ENCODE data around the gene TNRC18. TPM values are rescaled to one million over a fixed set of nuclear protein-coding genes. Genes with fewer than 3 reads are reported as not detected.

The TNRC18 gene, protein sequence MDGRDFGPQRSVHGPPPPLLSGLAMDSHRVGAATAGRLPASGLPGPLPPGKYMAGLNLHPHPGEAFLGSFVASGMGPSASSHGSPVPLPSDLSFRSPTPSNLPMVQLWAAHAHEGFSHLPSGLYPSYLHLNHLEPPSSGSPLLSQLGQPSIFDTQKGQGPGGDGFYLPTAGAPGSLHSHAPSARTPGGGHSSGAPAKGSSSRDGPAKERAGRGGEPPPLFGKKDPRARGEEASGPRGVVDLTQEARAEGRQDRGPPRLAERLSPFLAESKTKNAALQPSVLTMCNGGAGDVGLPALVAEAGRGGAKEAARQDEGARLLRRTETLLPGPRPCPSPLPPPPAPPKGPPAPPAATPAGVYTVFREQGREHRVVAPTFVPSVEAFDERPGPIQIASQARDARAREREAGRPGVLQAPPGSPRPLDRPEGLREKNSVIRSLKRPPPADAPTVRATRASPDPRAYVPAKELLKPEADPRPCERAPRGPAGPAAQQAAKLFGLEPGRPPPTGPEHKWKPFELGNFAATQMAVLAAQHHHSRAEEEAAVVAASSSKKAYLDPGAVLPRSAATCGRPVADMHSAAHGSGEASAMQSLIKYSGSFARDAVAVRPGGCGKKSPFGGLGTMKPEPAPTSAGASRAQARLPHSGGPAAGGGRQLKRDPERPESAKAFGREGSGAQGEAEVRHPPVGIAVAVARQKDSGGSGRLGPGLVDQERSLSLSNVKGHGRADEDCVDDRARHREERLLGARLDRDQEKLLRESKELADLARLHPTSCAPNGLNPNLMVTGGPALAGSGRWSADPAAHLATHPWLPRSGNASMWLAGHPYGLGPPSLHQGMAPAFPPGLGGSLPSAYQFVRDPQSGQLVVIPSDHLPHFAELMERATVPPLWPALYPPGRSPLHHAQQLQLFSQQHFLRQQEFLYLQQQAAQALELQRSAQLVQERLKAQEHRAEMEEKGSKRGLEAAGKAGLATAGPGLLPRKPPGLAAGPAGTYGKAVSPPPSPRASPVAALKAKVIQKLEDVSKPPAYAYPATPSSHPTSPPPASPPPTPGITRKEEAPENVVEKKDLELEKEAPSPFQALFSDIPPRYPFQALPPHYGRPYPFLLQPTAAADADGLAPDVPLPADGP (N-terminal part only)
- total RNA-seq (2022; extraction: Qiagen RNA extraction): 42.4 to 62.3 TPM (median 57.1 TPM) in 5 replicates

DNA sequence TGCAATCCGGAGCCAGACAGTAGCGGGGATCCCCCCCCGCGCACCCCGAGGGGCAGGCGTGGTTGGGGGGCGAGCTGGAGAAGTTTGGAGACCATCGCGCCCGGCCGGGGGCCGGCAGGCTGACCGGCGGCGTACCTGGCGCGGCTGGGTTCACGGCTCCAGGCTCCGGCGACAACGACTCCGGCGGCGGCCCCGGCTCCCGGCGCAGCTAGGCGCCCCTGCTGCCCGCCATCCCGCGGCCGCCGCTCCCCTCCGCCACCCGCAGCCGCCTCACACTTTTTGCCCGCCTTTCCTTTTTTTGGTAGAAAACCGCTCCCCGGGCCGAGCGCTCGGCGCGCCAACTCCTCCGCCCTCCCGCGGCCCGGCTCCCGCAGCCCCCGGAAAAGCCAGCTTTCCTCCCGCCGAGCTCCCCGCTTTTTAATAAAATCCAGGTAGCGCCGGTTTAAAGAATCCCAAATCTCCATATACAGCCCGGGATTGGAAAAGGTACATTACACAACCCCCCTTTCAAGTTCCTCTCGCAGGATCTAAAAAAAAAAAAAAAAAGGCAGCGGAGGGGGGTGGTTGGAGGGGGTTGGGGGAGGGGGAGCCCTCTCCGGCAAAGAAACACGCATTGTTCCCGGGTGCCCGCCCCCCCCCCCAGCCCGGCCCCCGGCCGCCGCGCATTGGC lies at the start of gene TNRC18:
Gene TNRC18 (minus strand): TSS at position 529 of the 670 bp plus-strand sequence. CDS start 2,588 bp downstream, outside the sequence.

DNA sequence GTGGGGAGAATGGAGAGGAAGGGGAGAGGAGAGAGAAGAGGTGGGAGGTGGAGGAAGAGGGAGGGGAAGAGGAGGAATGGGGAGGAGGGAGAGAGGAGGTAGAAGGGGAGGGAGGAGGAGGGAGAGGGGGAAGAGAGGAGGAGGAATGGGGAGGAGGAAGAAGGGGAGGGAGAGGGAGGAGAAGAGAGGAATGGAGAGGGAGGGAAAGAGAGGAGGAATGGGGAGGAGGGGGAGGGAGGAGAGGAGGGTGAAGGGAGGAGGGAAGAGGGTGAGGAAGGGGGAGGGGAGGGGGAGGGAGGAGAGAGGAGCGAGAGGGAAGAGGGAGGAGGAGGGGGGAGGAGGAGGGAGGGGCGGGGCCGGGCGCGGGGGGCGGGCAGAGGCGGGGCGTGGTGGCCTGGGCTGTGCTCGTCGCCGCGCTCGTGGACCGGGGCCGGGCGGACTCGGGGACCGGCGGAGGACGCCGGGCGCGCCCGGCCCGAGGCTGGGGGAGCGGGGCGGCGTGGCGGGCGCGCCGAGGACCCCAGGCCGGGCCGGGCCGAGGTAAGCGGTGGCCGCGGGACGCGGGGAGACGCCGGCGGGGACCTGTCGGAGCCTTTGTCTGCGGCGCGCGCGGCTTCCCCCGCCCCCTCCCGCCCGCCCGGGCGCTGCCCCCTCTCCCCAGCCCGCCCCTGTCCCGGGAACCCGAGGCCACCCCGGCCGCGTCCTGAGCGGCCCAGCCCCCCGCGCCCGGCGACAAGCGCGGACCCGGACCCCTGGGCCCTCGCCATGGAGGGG lies 140.9 kb downstream of the TNRC18 start, which contains the start of gene SLC29A4:
Gene SLC29A4 (plus strand): TSS at position 401 of the 774 bp plus-strand sequence. CDS start 4,874 bp downstream, outside the sequence.

Other genes starting within 250 kb of the TNRC18 start
- 40.1 to 53.7 TPM (median 53.0 TPM) in 5 replicates for gene WIPI2, start 233.6 kb downstream of the TNRC18 start, total RNA-seq (2022; extraction: Qiagen RNA extraction)
- 9.4 to 17.9 TPM (median 15.5 TPM) in 5 replicates for gene SLC29A4, start 140.9 kb downstream of the TNRC18 start, total RNA-seq (2022; extraction: Qiagen RNA extraction)
- 8.0 to 16.9 TPM (median 16.0 TPM) in 5 replicates for gene FBXL18, start 90.0 kb upstream of the TNRC18 start, total RNA-seq (2022; extraction: Qiagen RNA extraction)
- gene ACTB, start 106.8 kb upstream of the TNRC18 start, total RNA-seq (2022; extraction: Qiagen RNA extraction): 3,991 to 6,272 TPM (median 5,906 TPM) in 5 replicates
- gene FSCN1, start 169.0 kb upstream of the TNRC18 start, total RNA-seq (2022; extraction: Qiagen RNA extraction): 236 to 367 TPM (median 337 TPM) in 5 replicates